ENCODE results near the gene RBFOX2. TPM values are rescaled to one million over a fixed set of nuclear protein-coding genes. Genes with fewer than 3 reads are reported as not detected.

Gene RBFOX2
- total and polyA plus RNA-seq, 2 of the 8 experiments (the other 6 are each of a cell fraction or from before 2014, with no cell fraction given) = 121 to 122 TPM

DNA sequence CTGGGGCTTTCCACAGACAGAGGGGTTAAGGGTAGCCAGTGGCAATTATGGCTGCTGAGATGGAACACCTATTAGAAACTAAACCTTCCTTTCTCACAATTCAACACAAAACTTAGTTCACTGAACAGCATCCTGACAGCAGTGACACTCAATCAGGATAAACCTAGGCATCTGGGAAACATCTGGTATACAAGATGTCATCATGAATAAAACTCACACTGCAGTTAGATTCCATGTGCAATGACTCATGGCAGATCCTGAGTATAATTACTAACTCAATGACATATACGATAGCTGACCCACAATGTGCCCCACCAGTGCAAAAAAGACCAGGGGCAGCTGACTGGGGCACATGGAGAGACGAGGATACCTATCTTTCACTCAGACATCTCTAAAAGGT lies 17.7 kb downstream of the RBFOX2 start:
- Histone ChIP-seq H3K4me2 (ENCODE audit: insufficient read depth in 1 of 2, low read depth in 2 of 2, low read length in 2 of 2) (peak overlapping the region; percentile 55 to 57), H4K5ac (ENCODE audit: insufficient read length, low read depth, low read length) (no peak overlapping the region), H3K9ac (replicated peaks in 1 of 4; ENCODE audit: extremely low read depth in 1 of 4, low read depth in 3 of 4, low read length in 3 of 4) (no peak overlapping the region), H2BK15ac (ENCODE audit: low read length) (no peak overlapping the region), H2BK20ac (ENCODE audit: low read length) (no peak overlapping the region), H3K23ac (ENCODE audit: insufficient read length) (no peak overlapping the region), H4K91ac (replicated peaks; ENCODE audit: insufficient read length, low read length) (no peak overlapping the region), H3K27me3 (replicated peaks in 1 of 4; ENCODE audit: control insufficient read depth in 3 of 4, extremely low read depth in 1 of 4, insufficient read depth in 3 of 4, low read length in 3 of 4) (no peaks in the 10 kb centered on the region), H2BK12ac (ENCODE audit: low read depth, low read length) (no peak overlapping the region), H2AFZ (ENCODE audit: low read length) (no peak overlapping the region), H3K9me3 (ENCODE audit: insufficient read depth in 2 of 2, low read depth in 1 of 2, low read length in 1 of 2) (no peaks in the 10 kb centered on the region), H3K79me1 (ENCODE audit: low read depth, low read length) (peaks cover 5% of the 10 kb centered on the region), H3K56ac (replicated peaks; ENCODE audit: insufficient read length, low read depth, low read length) (no peak overlapping the region), H2BK5ac (ENCODE audit: low read depth, low read length) (no peak overlapping the region), H3K18ac (ENCODE audit: extremely low read depth, low read length) (no peak overlapping the region), H4K8ac (ENCODE audit: extremely low read depth, insufficient read depth, low read length) (no peak overlapping the region), H4K20me1 (replicated peaks in 1 of 2; ENCODE audit: control insufficient read depth in 1 of 2, insufficient read depth in 2 of 2, low read length in 2 of 2) (peaks cover 4 to 14% of the 10 kb centered on the region in 2 experiments), H2BK120ac (replicated peaks; ENCODE audit: low read depth, low read length) (no peak overlapping the region), H3K4me1 (replicated peaks in 1 of 4; ENCODE audit: control insufficient read depth in 3 of 4, insufficient read depth in 4 of 4, low read length in 3 of 4) (peaks cover 3 to 17% (median 10%) of the 10 kb centered on the region in 4 experiments; a peak in 6 of 7 replicates), H3K4ac (replicated peaks; ENCODE audit: insufficient read length, low read depth, low read length) (no peak overlapping the region), H3K4me3 (ENCODE audit: extremely low read depth in 1 of 4, insufficient read depth in 2 of 4, low read depth in 3 of 4, low read length in 4 of 4) (0 out of 8 replicates have a peak overlapping the region, but pooled peaks of 1 of the 4 experiments have one; percentile 21), H3K27ac (ENCODE audit: low read depth, low read length) (peak overlapping the region; percentile 29; the same call in 1 of the 2 replicates), H3K23me2 (ENCODE audit: low read depth, low read length) (no peaks in the 10 kb centered on the region; the same call in 1 of the 2 replicates), H2AK5ac (ENCODE audit: low read depth, low read length) (no peak overlapping the region), H3K36me3 (ENCODE audit: control insufficient read depth in 2 of 4, insufficient read depth in 4 of 4, low read length in 3 of 4) (no peaks in the 10 kb centered on the region), H3K14ac (ENCODE audit: insufficient read length) (peak overlapping the region; percentile 34), H3K79me2 (ENCODE audit: control insufficient read depth in 1 of 2, insufficient read depth in 2 of 2, low read length in 2 of 2) (peaks cover 0 to 91% of the 10 kb centered on the region in 2 experiments; a peak in 3 of 4 replicates)
- no peak for FAIRE-seq
- TF ChIP-seq RFX5 (IDR thresholded peaks at IDR 0.05; ENCODE audit: borderline replicate concordance, low read depth, low read length) = no peak
- no peak for TF ChIP-seq KDM1A (IDR thresholded peaks at IDR 0.05; ENCODE audit: borderline replicate concordance, low read length)
- no peak for TF ChIP-seq FOSL1 (IDR thresholded peaks at IDR 0.05; ENCODE audit: insufficient read depth, low read depth, low read length)
- no peak for TF ChIP-seq KDM4A (IDR thresholded peaks at IDR 0.05; ENCODE audit: low read depth, low read length, severe bottlenecking)
- TF ChIP-seq CEBPB (IDR thresholded peaks at IDR 0.05; ENCODE audit: low read depth, low read length) = no peak
- TF ChIP-seq SRF (IDR thresholded peaks at IDR 0.05; ENCODE audit: low read depth, low read length) = no peak
- TF ChIP-seq SUZ12 (IDR thresholded peaks at IDR 0.05; ENCODE audit: low read length) = no peak
- TF ChIP-seq CBX5 (IDR thresholded peaks at IDR 0.05; ENCODE audit: low read depth, low read length) = no peak
- TF ChIP-seq CREB1 (IDR thresholded peaks at IDR 0.05) = no peak
- TF ChIP-seq GTF2F1 (IDR thresholded peaks at IDR 0.05; ENCODE audit: borderline replicate concordance, low read depth, low read length) = no peak
- DNase-seq (ENCODE audit: low read depth in 1 of 2, low spot score in 2 of 2) = no peak
- CTCF ChIA-PET (ENCODE audit: partially characterized antibody) = no interaction called here
- 81% methylated on average over 2 of the region's 2 CpGs; no CpG with 5 or more reads in 1 of the 2 experiments for WGBS, 2 experiments (ENCODE audit: extremely low coverage in 1 of 2, insufficient coverage in 1 of 2, insufficient read length in 1 of 2, insufficient replicate concordance in 2 of 2, low coverage in 1 of 2, low lambda C conversion rate in 2 of 2, missing lambda C conversion rate in 1 of 2)
- POLR2A ChIA-PET (ENCODE audit: partially characterized antibody) = interaction anchor here (0.8 kb wide), 1 partner anchor 11 kb away, joined by 3 read pairs; no protein-coding TSS in a partner anchor

Data from H1 (cell line).